Left ventricle myocardium inferior (tissue), 1 donor: Measurements from ENCODE around the gene ZNF81. TPM values are rescaled to one million over a fixed set of nuclear protein-coding genes. Genes with fewer than 3 reads are reported as not detected.
A peak's percentile ranks its signal among the peaks of the same experiment; 100 is the strongest.

ENCODE experiments used
- DNase-seq: peaks from one replicate; pipeline ENCODE4 v3.0.0-alpha.2; 2020
- H3K27ac ChIP-seq: fragments of 200-600 bp; replicated peaks from 2 replicates; pipeline ENCODE4 v1.8.0; 2021
- H3K27me3 ChIP-seq: fragments of 200-600 bp; 2 replicates; pipeline ENCODE4 v1.8.0; 2021; ENCODE audit warnings: low read depth
- H3K36me3 ChIP-seq: fragments of 200-600 bp; 2 replicates; pipeline ENCODE4 v1.8.0; 2021
- H3K4me1 ChIP-seq: fragments of 200-600 bp; 2 replicates; pipeline ENCODE4 v1.8.0; 2021
- H3K4me3 ChIP-seq: fragments of 200-600 bp; 2 replicates; pipeline ENCODE4 v1.8.0; 2021; ENCODE audit warnings: mild to moderate bottlenecking, moderate library complexity
- H3K9me3 ChIP-seq: fragments of 200-600 bp; replicated peaks from 2 replicates; pipeline ENCODE4 v1.8.0; 2021
- CTCF ChIP-seq: fragments of 200-600 bp; IDR thresholded peaks from 2 replicates; pipeline ENCODE4 v1.8.0; 2021; ENCODE audit warnings: antibody characterized with exemption, mild to moderate bottlenecking, borderline replicate concordance
- intact Hi-C: fragments of 100-400 bp; cut with micrococcal nuclease; formaldehyde crosslinking; loops from one replicate; pipeline ENCODE4 v1.11.0; 2022
- total RNA-seq: library from RNA; stranded (reverse); fragmentation: NEBNext Ultra II Directional; extraction: Animal tissue kit (Norgen Biotek cat#: 25700); gene quantifications from one replicate; pipeline ENCODE4 v1.2.1, GENCODE V29; 2021
- donor health status: DM: no; HTN: yes; CAD: no; lungs with severe emphysema.

ZNF81 gene
- total RNA-seq, 1 donor from 2014 or later: 5.8 TPM

- Histone ChIP-seq H3K36me3 (no peaks in the 10 kb centered on the region), H3K27me3 (no peaks in the 10 kb centered on the region), H3K27ac (no peak overlapping the region), H3K9me3 (no peaks in the 10 kb centered on the region), H3K4me3 (no peak overlapping the region), H3K4me1 (peaks cover 9% of the 10 kb centered on the region)
- intact Hi-C loops: loop anchor here (10.0 kb wide), 1 partner anchor 186 kb away; no protein-coding TSS in a partner anchor
- DNase-seq: no peak
- TF ChIP-seq CTCF: no peak
Observed at GRCh38 chrX:47838361-47838760, 1.7 kb downstream of the ZNF81 start.

GRCh38 chrX:47840111-47840510, 3.4 kb downstream of the ZNF81 start:
- TF ChIP-seq CTCF: no peak
- Histone ChIP-seq H3K36me3 (no peaks in the 10 kb centered on the region), H3K4me1 (peaks cover 9% of the 10 kb centered on the region), H3K27me3 (no peaks in the 10 kb centered on the region), H3K27ac (no peak overlapping the region), H3K9me3 (no peaks in the 10 kb centered on the region), H3K4me3 (no peak overlapping the region)
- intact Hi-C loops: no loop called here
- DNase-seq: no peak

DNA sequence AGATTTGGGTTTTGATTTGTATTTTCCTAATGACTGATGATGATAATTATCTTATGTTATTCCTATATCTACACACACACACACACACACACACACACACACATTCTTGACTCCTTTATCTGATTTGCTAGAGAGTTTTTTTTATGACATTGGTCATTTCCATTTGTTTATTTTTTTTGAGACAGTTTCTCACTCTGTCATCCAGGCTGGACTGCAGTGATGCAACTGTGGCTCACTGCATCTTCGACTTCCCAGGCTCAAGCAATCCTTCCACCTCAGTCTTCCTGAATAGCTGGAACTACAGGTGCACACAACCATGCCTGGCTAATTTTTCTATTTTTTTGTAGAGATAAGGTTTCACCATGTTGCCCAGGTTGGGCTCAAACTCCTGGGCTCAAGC, 6.7 kb downstream of the ZNF81 start:
- DNase-seq: no peak
- H3K27me3 ChIP-seq: no peaks in the 10 kb centered on the region
- H3K9me3 ChIP-seq: no peaks in the 10 kb centered on the region
- no peak overlapping the region for H3K27ac ChIP-seq
- H3K4me1 ChIP-seq: no peaks in the 10 kb centered on the region
- intact Hi-C loops: no loop called here
- H3K36me3 ChIP-seq: peaks cover 15% of the 10 kb centered on the region
- H3K4me3 ChIP-seq: no peak overlapping the region
- no peak for TF ChIP-seq CTCF

GRCh38 chrX:47844117-47844516, 7.4 kb downstream of the ZNF81 start:
- no peak for DNase-seq
- intact Hi-C loops: no loop called here
- no peak overlapping the region for H3K4me3 ChIP-seq

GRCh38 chrX:47846040-47846439, 9.3 kb downstream of the ZNF81 start:
- H3K4me1 ChIP-seq: no peaks in the 10 kb centered on the region

More at GRCh38 chrX:47844117-47844516, 7.4 kb downstream of the ZNF81 start:
- TF ChIP-seq CTCF: no peak
- peaks cover 21% of the 10 kb centered on the region for H3K36me3 ChIP-seq
- no peak overlapping the region for H3K27ac ChIP-seq
- H3K4me1 ChIP-seq: no peaks in the 10 kb centered on the region
- no peaks in the 10 kb centered on the region for H3K9me3 ChIP-seq
- no peaks in the 10 kb centered on the region for H3K27me3 ChIP-seq

More at GRCh38 chrX:47846040-47846439, 9.3 kb downstream of the ZNF81 start:
- Histone ChIP-seq H3K36me3 (peaks cover 29% of the 10 kb centered on the region), H3K9me3 (no peaks in the 10 kb centered on the region), H3K4me3 (no peak overlapping the region), H3K27ac (peak overlapping the region; percentile 33), H3K27me3 (no peaks in the 10 kb centered on the region)
- peak; percentile 12 for DNase-seq
- intact Hi-C loops: no loop called here
- TF ChIP-seq CTCF: no peak
